SU-DHL-6 (cell line): ENCODE data around the gene PXMP4.

Experiments
- H2AFZ ChIP-seq: fragments of 200-600 bp; sonication (generic); 2 replicates; pipeline ENCODE4 v1.6.1; 2014; ENCODE audit warnings: low read depth, mild to moderate bottlenecking, moderate library complexity, mixed read lengths, antibody characterized with exemption, low read length; ENCODE audit not compliant: severe bottlenecking
- H3F3A ChIP-seq: fragments of 200-600 bp; shearing (Covaris generic); 2 replicates; pipeline ENCODE4 v1.6.0; 2016; ENCODE audit warnings: antibody characterized with exemption, mild to moderate bottlenecking; ENCODE audit not compliant: insufficient read depth
- H3K27ac ChIP-seq: fragments of 200-600 bp; sonication (generic); 2 replicates; pipeline ENCODE4 v1.5.1; 2016; ENCODE audit warnings: low read depth, mild to moderate bottlenecking, low read length, moderate library complexity, mixed read lengths
- H3K27me3 ChIP-seq: fragments of 200-600 bp; sonication (generic), shearing (Covaris generic); 2 replicates; pipeline ENCODE4 v1.6.0; 2014; ENCODE audit warnings: mild to moderate bottlenecking, low read length
- H3K36me3 ChIP-seq: fragments of 200-600 bp; sonication (generic); 2 replicates; pipeline ENCODE4 v1.6.1; 2014; ENCODE audit warnings: mild to moderate bottlenecking, low read length, mixed read lengths
- H3K4me2 ChIP-seq: fragments of 300-600, 200-600 bp; shearing (Covaris generic), sonication (generic); 2 replicates; pipeline ENCODE4 v1.6.0; 2014; ENCODE audit warnings: low read length, low read depth, mild to moderate bottlenecking; ENCODE audit not compliant: poor library complexity, severe bottlenecking
- H3K4me3 ChIP-seq: fragments of 200-600 bp; sonication (generic); 2 replicates; pipeline ENCODE4 v1.5.1; 2014; ENCODE audit warnings: antibody characterized with exemption, low read length, mild to moderate bottlenecking, mixed read lengths; ENCODE audit not compliant: insufficient read depth, poor library complexity, severe bottlenecking
- H3K79me2 ChIP-seq: fragments of 200-600 bp; sonication (generic); 2 replicates; pipeline ENCODE4 v1.6.1; 2014; ENCODE audit warnings: mild to moderate bottlenecking, low read length, moderate library complexity; ENCODE audit not compliant: insufficient read depth
- H3K9ac ChIP-seq: fragments of 200-600 bp; sonication (generic); 2 replicates; pipeline ENCODE4 v1.7.0; 2014; ENCODE audit warnings: mild to moderate bottlenecking, low read length
- H3K9me2 ChIP-seq: fragments of 200-600 bp; sonication (generic); replicated peaks from 2 replicates; pipeline ENCODE4 v1.6.1; 2014; ENCODE audit warnings: low read length; ENCODE audit not compliant: insufficient read depth
- H3K9me3 ChIP-seq: fragments of 200-600 bp; sonication (generic); 2 replicates; pipeline ENCODE4 v1.6.1; 2014; ENCODE audit warnings: low read length, mixed read lengths; ENCODE audit not compliant: insufficient read depth
- H4K20me1 ChIP-seq: fragments of 200-600 bp; sonication (generic); 2 replicates; pipeline ENCODE4 v1.6.1; 2014; ENCODE audit warnings: low read depth, mild to moderate bottlenecking, antibody characterized with exemption, low read length, moderate library complexity, mixed read lengths
- CTCF ChIP-seq: fragments of 200-600 bp; sonication (generic); IDR thresholded peaks from one replicate; pipeline ENCODE4 v1.5.1; 2017; ENCODE audit warnings: antibody characterized with exemption, mild to moderate bottlenecking, low read length, moderate library complexity; ENCODE audit not compliant: insufficient read depth, poor library complexity, severe bottlenecking
- EZH2phosphoT487 ChIP-seq: fragments of 200-600 bp; sonication (generic), shearing (Covaris generic); conservative IDR thresholded peaks from 2 replicates; pipeline ENCODE4 v1.6.1; 2018; ENCODE audit warnings: mild to moderate bottlenecking, antibody characterized with exemption, low read length, moderate library complexity, mixed read lengths

PXMP4 gene

GRCh38 chr20:33733654-33734576 lies 13.8 kb upstream of the PXMP4 start:
- Histone ChIP-seq H3K4me3 (no peak overlapping the region), H3K9me3 (peaks cover 20% of the 10 kb centered on the region; the same call in 1 of the 2 replicates), H3K9me2 (no peaks in the 10 kb centered on the region), H3K27me3 (no peaks in the 10 kb centered on the region), H3K36me3 (peaks cover 4% of the 10 kb centered on the region; the same call in 1 of the 2 replicates), H3K9ac (peak overlapping the region; percentile 80), H4K20me1 (no peaks in the 10 kb centered on the region), H3K4me2 (peak overlapping the region; percentile 91), H3K79me2 (no peaks in the 10 kb centered on the region; the same call in 1 of the 2 replicates), H2AFZ (peak overlapping the region; percentile 72), H3F3A (peaks cover 25% of the 10 kb centered on the region), H3K27ac (peak overlapping the region; percentile 98)
- TF ChIP-seq EZH2phosphoT487, result no peak
- no peak for TF ChIP-seq CTCF

- peaks cover 30% of the 10 kb centered on the region for H3F3A ChIP-seq
- H3K9me2 ChIP-seq, result no peaks in the 10 kb centered on the region
- H3K27me3 ChIP-seq, result no peaks in the 10 kb centered on the region
- peak overlapping the region; percentile 91 for H3K4me2 ChIP-seq
- peaks cover 17% of the 10 kb centered on the region; the same call in 1 of the 2 replicates for H3K9me3 ChIP-seq
- H3K4me3 ChIP-seq, result peak overlapping the region; percentile 60
- H3K79me2 ChIP-seq, result no peaks in the 10 kb centered on the region; the same call in 1 of the 2 replicates
- H2AFZ ChIP-seq, result peak overlapping the region; percentile 30
- peak overlapping the region; percentile 80 for H3K9ac ChIP-seq
- H3K27ac ChIP-seq, result peak overlapping the region; percentile 98
- H3K36me3 ChIP-seq, result peaks cover 4% of the 10 kb centered on the region; the same call in 1 of the 2 replicates
- H4K20me1 ChIP-seq, result no peaks in the 10 kb centered on the region
- TF ChIP-seq CTCF, result no peak
- TF ChIP-seq EZH2phosphoT487, result no peak
Measured at GRCh38 chr20:33732166-33732970, 12.3 kb upstream of the PXMP4 start.

- TF ChIP-seq EZH2phosphoT487 (no peak), CTCF (peak; percentile 84)
- peak within 1 kb of the TSS; percentile 60 for H3K4me3 ChIP-seq
- peak within 1 kb of the TSS; percentile 91 for H3K4me2 ChIP-seq
- H3F3A ChIP-seq, result peaks cover 30% of the 10 kb centered on the region
- H2AFZ ChIP-seq, result peak within 1 kb of the TSS; percentile 79
- no peaks in the 10 kb centered on the region for H3K9me2 ChIP-seq
- no peaks in the 10 kb centered on the region for H3K27me3 ChIP-seq
- H3K27ac ChIP-seq, result peak within 1 kb of the TSS; percentile 98
- H4K20me1 ChIP-seq, result no peaks in the 10 kb centered on the region
- peaks cover 2% of the 10 kb centered on the region; the same call in 1 of the 2 replicates for H3K36me3 ChIP-seq
- H3K79me2 ChIP-seq, result no peaks in the 10 kb centered on the region; the same call in 1 of the 2 replicates
- H3K9me3 ChIP-seq, result peaks cover 14% of the 10 kb centered on the region; the same call in 1 of the 2 replicates
- H3K9ac ChIP-seq, result peak within 1 kb of the TSS; percentile 80
Measured at GRCh38 chr20:33731693-33732165, 11.6 kb upstream of the PXMP4 start, which contains the start of gene ZNF341. Gene ZNF341 (plus strand): TSS chr20:33731996. CDS start chr20:33732022, 26 bp downstream.
